Large intestine (tissue), 3 donors: ENCODE measurements around the gene DIP2C. TPM values are rescaled to one million over a fixed set of nuclear protein-coding genes. Genes with fewer than 3 reads are reported as not detected.
"Not testable (repeated sequence)": the region's sequence is repeated elsewhere in the genome, so short reads cannot be mapped to it uniquely, and the experiment has no call there.

Source experiments
- DNase-seq, 2 donors: peaks; one replicate each; pipeline versions ENCODE4 v3.0.0 to v3.0.0-alpha.2; 2013
- H3K27ac ChIP-seq: one replicate; pipeline ENCODE4 v1.5.1; 2013; ENCODE audit warnings: low read length
- H3K27me3 ChIP-seq: 2 replicates; pipeline ENCODE4 v1.6.1; 2013; ENCODE audit warnings: low read length; ENCODE audit not compliant: control insufficient read depth, insufficient read depth
- H3K36me3 ChIP-seq: 2 replicates; pipeline ENCODE4 v1.6.1; 2013; ENCODE audit warnings: low read length; ENCODE audit not compliant: control insufficient read depth, insufficient read depth
- H3K4me1 ChIP-seq: one replicate; pipeline ENCODE4 v1.6.1; 2013; ENCODE audit warnings: low read length; ENCODE audit not compliant: control insufficient read depth, insufficient read depth
- H3K4me3 ChIP-seq: one replicate; pipeline ENCODE4 v1.5.1; 2013; ENCODE audit warnings: low read length
- H3K9me3 ChIP-seq: one replicate; pipeline ENCODE4 v1.6.1; 2013; ENCODE audit warnings: mild to moderate bottlenecking, low read depth, low read length, moderate library complexity; ENCODE audit not compliant: control insufficient read depth
- WGBS: methylation state at CpG from one replicate; pipeline ENCODE4 v1.1.5; 2013; ENCODE audit warnings: low lambda C conversion rate; ENCODE audit not compliant: insufficient coverage; 5-methylcytosine and 5-hydroxymethylcytosine counted together
- polyA plus RNA-seq: library from polyadenylated mRNA; unstranded; fragments of 120-200 nt; gene quantifications from one replicate; pipeline ENCODE4 v1.2.1, GENCODE V29; 2013

Gene DIP2C
- polyA plus RNA-seq, 1 donor: 16.5 TPM

DNA sequence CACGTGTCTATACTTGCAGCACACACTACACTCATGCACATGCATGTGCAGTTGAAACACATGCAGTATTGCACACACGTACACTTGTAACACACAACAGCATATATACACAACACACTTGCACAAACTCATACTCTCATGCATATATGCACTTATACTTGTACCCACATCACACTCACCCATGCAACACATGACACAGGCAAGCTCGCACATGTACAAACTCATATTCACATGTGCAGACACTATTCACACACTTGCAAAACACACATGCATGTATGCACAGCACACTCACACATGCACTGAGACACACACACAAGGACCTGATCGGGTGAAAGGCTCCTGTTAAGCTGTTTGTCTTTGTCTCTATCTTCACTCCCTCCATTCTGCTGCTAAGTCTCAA is 384.4 kb downstream of the DIP2C start:
- Histone ChIP-seq H3K4me3 (no peak overlapping the region), H3K36me3 (peaks cover 29% of the 10 kb centered on the region), H3K9me3 (no peaks in the 10 kb centered on the region), H3K27me3 (no peaks in the 10 kb centered on the region), H3K27ac (no peak overlapping the region), H3K4me1 (peaks cover 23% of the 10 kb centered on the region)
- 100% methylated on average over 1 of the region's 4 CpGs for WGBS
- no peak for DNase-seq

DNA sequence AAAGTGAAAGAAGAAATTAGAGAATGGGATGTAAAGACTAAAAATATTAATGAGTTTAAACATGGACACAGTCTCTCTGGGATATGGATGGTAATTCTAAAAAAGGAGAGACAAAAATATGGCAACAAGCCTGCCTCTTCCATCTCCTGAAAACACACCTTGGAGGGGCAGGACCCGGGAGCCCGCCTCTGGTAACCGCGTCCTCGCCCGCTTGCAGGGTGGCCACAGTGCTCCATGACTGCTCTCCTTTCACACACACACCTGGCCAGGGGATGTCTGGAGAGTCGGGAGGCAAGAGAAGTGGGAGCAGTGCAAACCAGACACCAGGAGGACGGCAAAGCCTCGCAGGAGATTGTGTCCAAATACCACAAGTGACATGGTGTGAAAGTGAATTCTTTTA is 387.9 kb downstream of the DIP2C start:
- H3K27ac ChIP-seq: no peak overlapping the region
- 100% methylated on average over 1 of the region's 9 CpGs for WGBS
- H3K27me3 ChIP-seq: no peaks in the 10 kb centered on the region
- no peaks in the 10 kb centered on the region for H3K4me1 ChIP-seq
- no peaks in the 10 kb centered on the region for H3K9me3 ChIP-seq
- peaks cover 18% of the 10 kb centered on the region for H3K36me3 ChIP-seq
- no peak for DNase-seq
- H3K4me3 ChIP-seq: no peak overlapping the region

DNA sequence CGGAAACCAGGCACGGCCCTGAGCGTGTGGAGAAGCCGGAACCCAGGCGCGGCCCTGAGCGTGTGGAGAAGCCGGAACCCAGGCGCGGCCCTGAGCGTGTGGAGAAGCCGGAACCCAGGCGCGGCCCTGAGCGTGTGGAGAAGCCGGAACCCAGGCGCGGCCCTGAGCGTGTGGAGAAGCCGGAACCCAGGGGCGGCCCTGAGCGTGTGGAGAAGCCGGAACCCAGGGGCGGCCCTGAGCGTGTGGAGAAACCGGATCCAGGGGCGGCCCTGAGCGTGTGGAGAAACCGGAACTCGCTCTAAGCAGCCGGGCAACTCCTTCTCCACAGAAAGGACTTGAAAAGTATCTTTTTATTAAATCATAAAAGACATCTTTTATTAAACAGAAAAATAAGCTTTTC is 388.9 kb downstream of the DIP2C start:
- H3K27me3 ChIP-seq, H3K27ac ChIP-seq, DNase-seq, H3K4me1 ChIP-seq, H3K4me3 ChIP-seq, H3K9me3 ChIP-seq: not testable (repeated sequence)
- no CpG with 5 or more reads among the region's 31 CpGs for WGBS
- H3K36me3 ChIP-seq: peaks cover 18% of the 10 kb centered on the region

DNA sequence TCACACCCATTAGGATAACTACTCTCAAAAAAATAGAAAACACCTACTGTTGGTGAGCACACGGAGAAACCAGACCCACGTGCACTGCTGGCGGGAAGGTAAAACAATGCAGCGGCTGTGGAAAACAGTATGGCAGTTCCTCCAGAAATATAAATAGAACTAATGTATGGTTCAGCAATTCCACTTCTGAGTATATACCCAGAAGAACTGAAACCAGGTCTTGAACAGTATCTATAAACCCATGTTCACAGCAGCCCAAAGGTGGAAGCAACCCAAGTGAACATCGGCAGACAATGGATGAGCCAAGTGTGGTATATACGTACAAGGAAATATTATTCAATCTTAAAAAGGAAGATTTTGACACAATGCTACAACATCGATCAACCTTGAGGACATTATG is 389.5 kb downstream of the DIP2C start:
- 100% methylated on average over 3 of the region's 7 CpGs for WGBS
- Histone ChIP-seq H3K27ac (no peak overlapping the region), H3K4me1 (no peaks in the 10 kb centered on the region), H3K4me3 (no peak overlapping the region), H3K36me3 (peaks cover 18% of the 10 kb centered on the region), H3K27me3 (no peaks in the 10 kb centered on the region), H3K9me3 (no peaks in the 10 kb centered on the region)
- DNase-seq: no peak

DNA sequence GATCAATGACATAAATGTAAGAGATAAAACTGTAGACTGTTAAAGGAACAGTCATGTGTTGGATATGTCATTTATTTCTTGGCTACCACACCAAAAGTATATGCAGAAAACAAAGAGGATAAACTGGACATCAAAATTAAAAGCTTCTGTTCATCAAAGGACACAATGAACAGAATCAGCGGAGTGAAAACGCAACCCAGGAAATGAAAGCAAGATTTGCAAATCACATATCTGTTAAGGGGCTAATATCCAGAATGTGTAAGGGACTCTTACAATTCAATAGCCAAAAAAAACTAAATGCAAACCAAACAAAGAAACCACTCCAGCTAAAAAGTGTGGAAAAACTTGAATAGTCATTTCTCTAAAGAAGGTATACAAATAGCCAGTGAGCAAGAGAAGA is 390.0 kb downstream of the DIP2C start:
- no peak overlapping the region for H3K27ac ChIP-seq
- peaks cover 18% of the 10 kb centered on the region for H3K36me3 ChIP-seq
- no peak for DNase-seq

DNA sequence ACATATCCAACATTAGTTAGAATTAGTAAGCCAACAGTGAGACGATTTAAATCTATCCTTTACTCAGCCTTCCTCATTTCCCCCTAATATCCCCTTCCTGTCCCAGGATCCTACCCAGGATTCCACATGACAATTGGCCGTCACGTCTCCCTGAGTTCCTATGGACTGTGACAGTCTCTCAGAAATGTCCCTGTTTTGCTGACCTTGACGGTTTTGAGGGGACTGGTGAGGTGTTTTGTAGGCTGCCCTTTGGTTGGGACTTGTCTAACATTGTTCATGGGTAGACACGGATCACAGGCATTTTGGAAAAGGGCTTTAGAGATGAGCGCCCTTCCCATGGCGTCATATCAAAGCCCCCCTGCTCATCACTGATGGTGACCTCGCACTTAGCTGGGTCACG is 391.4 kb downstream of the DIP2C start:
- no peak for DNase-seq
- WGBS: no CpG with 5 or more reads among the region's 9 CpGs
- Histone ChIP-seq H3K27me3 (no peaks in the 10 kb centered on the region), H3K4me3 (no peak overlapping the region), H3K4me1 (no peaks in the 10 kb centered on the region), H3K9me3 (no peaks in the 10 kb centered on the region), H3K36me3 (peaks cover 20% of the 10 kb centered on the region), H3K27ac (no peak overlapping the region)

More for the DNA sequence above, 390.0 kb downstream of the DIP2C start:
- Histone ChIP-seq H3K4me3 (no peak overlapping the region), H3K4me1 (no peaks in the 10 kb centered on the region), H3K27me3 (no peaks in the 10 kb centered on the region), H3K9me3 (no peaks in the 10 kb centered on the region)
- no CpG with 5 or more reads among the region's 2 CpGs for WGBS

DNA sequence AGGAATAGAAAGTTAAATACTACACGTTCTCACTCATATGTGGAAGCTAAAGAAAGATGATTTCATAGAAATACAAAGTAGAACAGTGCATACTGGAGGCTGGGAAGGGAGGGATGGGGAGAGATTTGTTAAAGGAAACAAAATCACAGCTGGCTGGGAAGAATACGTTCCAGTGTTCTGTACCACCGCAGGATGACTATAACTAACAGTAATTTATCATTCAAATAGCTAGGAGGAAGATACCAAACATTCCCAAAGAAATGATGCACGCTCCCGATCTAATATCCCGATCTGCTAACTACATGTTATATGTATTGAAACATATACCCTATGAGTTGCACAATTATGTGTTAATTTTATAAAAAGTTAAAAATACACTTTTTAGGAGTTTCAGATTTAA is 391.9 kb downstream of the DIP2C start:
- H3K4me3 ChIP-seq: no peak overlapping the region
- H3K27ac ChIP-seq: peak overlapping the region; percentile 37
- H3K9me3 ChIP-seq: no peaks in the 10 kb centered on the region
- DNase-seq: no peak
- peaks cover 15% of the 10 kb centered on the region for H3K36me3 ChIP-seq
- WGBS: 81% methylated on average over 3 of the region's 6 CpGs
- H3K4me1 ChIP-seq: no peaks in the 10 kb centered on the region
- no peaks in the 10 kb centered on the region for H3K27me3 ChIP-seq

DNA sequence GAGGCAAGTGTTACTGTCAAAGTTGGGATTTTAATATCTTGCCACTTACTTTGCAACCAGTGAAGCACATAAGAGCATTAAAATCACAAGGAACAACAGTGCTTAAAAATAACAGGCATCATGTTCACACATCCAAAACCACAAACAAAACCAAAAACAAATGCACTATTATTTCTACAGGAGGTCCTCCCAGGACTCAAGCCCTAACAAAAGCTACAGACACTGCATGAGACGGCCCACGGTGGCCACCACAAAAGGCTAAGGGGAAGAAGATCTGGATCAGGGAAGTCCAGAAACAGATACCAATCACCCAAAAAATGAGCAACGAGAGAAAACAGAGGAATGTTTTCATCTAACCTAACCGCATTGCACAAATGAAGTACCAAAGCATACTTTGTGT is 395.8 kb downstream of the DIP2C start:
- no peak overlapping the region for H3K27ac ChIP-seq
- H3K36me3 ChIP-seq: peaks cover 30% of the 10 kb centered on the region
- DNase-seq: no peak

DNA sequence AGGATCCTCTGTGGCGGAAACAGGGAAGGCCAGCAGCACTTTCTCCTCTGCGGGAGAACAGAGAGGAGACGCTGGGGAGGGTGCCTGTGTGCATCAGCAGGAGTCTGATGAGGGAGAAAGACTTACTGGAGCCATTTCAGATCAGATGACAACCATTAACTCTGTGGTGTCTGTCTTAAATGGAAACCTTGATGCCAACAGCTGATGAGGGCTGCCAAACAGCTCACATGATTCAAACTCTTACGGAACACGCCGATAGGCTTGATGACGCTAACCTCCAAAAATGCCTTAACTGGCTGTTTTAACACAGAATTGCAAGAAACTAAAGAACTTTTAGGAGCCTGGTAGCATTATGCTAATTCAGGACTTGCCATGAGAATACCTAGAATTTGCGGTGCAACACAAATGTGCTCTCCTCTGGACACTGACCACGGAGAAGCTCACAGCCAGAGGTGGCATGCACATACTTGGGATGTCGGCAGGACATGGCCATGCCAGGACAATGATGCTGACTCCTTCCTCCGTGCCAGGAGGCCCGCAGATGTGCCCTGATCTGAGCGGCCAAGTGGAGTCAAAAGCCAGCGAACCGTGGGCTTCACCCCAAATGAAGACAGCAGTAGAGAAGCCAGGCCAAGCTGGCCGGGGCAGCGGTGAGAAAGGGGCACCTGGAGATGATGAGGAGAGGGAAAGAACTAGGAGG is 399.3 kb downstream of the DIP2C start:
- Histone ChIP-seq H3K36me3 (peaks cover 52% of the 10 kb centered on the region), H3K9me3 (no peaks in the 10 kb centered on the region), H3K27me3 (no peaks in the 10 kb centered on the region), H3K4me3 (no peak overlapping the region), H3K4me1 (no peaks in the 10 kb centered on the region), H3K27ac (no peak overlapping the region)
- DNase-seq: no peak
- WGBS: no CpG with 5 or more reads among the region's 17 CpGs

More for the DNA sequence above, 395.8 kb downstream of the DIP2C start:
- H3K4me3 ChIP-seq: no peak overlapping the region
- H3K9me3 ChIP-seq: no peaks in the 10 kb centered on the region
- H3K4me1 ChIP-seq: no peaks in the 10 kb centered on the region
- 100% methylated on average over 1 of the region's 4 CpGs for WGBS
- H3K27me3 ChIP-seq: no peaks in the 10 kb centered on the region

DNA sequence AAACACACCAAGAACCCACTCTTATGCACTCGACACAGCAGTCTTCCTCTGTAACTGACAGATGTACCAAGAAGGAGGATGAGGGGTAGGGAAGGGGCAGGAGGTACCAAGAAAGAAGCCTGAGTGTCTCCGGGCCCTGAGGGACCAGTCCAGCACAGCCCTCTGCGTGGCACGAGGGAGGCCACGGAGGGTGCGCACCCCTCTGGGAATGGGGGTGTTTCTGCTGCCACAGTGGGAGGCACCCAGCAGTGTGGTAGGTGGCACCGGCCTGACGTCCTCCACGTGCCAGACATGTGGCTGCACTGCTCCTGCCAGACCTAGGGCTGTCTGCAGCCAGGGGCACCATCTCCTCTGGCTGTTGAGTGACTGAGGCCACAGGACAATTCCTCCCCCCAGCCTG is 399.9 kb downstream of the DIP2C start:
- no peak for DNase-seq
- peaks cover 57% of the 10 kb centered on the region for H3K36me3 ChIP-seq
- H3K27me3 ChIP-seq: no peaks in the 10 kb centered on the region
- H3K4me1 ChIP-seq: no peaks in the 10 kb centered on the region
- H3K4me3 ChIP-seq: no peak overlapping the region
- 100% methylated on average over 1 of the region's 9 CpGs for WGBS
- H3K9me3 ChIP-seq: no peaks in the 10 kb centered on the region
- H3K27ac ChIP-seq: no peak overlapping the region
